BLaER1 treated with 17β-estradiol and CSF1 and Interleukin-3, amounts not matched to agents 10 nM and 100 nM (cell line): ENCODE data around the gene PLXNB1.

Experiments
- H3K27ac ChIP-seq, 11 experiments: shearing (Covaris generic); formaldehyde crosslinking; 2 replicates each; pipeline ENCODE4 v1.8.1; 2022
- H3K27me3 ChIP-seq, 11 experiments: shearing (Covaris generic); formaldehyde crosslinking; 2 replicates each; pipeline ENCODE4 v1.8.1; 2022
- H3K36me3 ChIP-seq, 11 experiments: shearing (Covaris generic); formaldehyde crosslinking; 2 replicates each; pipeline ENCODE4 v1.8.1; 2022
- H3K4me1 ChIP-seq, 10 experiments: shearing (Covaris generic); formaldehyde crosslinking; 2 replicates each; pipeline ENCODE4 v1.8.1; 2022
- H3K4me2 ChIP-seq, 11 experiments: shearing (Covaris generic); formaldehyde crosslinking; 2 replicates each; pipeline ENCODE4 v1.8.1; 2022
- H3K4me3 ChIP-seq, 10 experiments: shearing (Covaris generic); formaldehyde crosslinking; 2 replicates each; pipeline ENCODE4 v1.8.1; 2022
- H3K9ac ChIP-seq, 11 experiments: shearing (Covaris generic); formaldehyde crosslinking; 2 replicates each; pipeline ENCODE4 v1.8.1; 2022
- H3K9me3 ChIP-seq, 11 experiments: shearing (Covaris generic); formaldehyde crosslinking; replicated peaks in 1 of 11; 2 replicates each; pipeline ENCODE4 v1.8.1; 2022
- H4K20me1 ChIP-seq, 11 experiments: shearing (Covaris generic); formaldehyde crosslinking; 2 replicates each; pipeline ENCODE4 v1.8.1; 2022
- Cebpa-rat ChIP-seq, 11 experiments: shearing (Covaris generic); IDR thresholded peaks; 2 replicates each; pipeline ENCODE4 v1.8.1; 2022

The PLXNB1 gene

GRCh38 chr3:48398701-48399386, 31.0 kb downstream of the PLXNB1 start:
- H3K27me3 ChIP-seq, result no peaks in the 10 kb centered on the region
- peaks cover 3 to 26% (median 19%) of the 10 kb centered on the region in 11 experiments; a peak in 20 of 22 replicates for H3K36me3 ChIP-seq
- no peak overlapping the region for H3K4me3 ChIP-seq
- H4K20me1 ChIP-seq, result peaks cover 0 to 10% (median 3%) of the 10 kb centered on the region in 11 experiments; a peak in 5 of 22 replicates
- H3K9me3 ChIP-seq, result no peaks in the 10 kb centered on the region
- H3K4me2 ChIP-seq, result no peak overlapping the region
- H3K27ac ChIP-seq, result no peak overlapping the region
- 0 out of 22 replicates have a peak overlapping the region, but pooled peaks of 1 of the 11 experiments have one; percentile 34 for H3K9ac ChIP-seq
- TF ChIP-seq Cebpa-rat (IDR thresholded peaks at IDR 0.05), result no peak
- H3K4me1 ChIP-seq, result peaks cover 0 to 9% (median 0%) of the 10 kb centered on the region in 10 experiments; a peak in 4 of 20 replicates

GRCh38 chr3:48397767-48398681, 31.9 kb downstream of the PLXNB1 start:
- H3K4me3 ChIP-seq, result no peak overlapping the region
- H3K4me2 ChIP-seq, result no peak overlapping the region
- H3K27ac ChIP-seq, result no peak overlapping the region
- no peaks in the 10 kb centered on the region for H3K9me3 ChIP-seq
- no peaks in the 10 kb centered on the region for H3K27me3 ChIP-seq
- peaks cover 0 to 18% (median 10%) of the 10 kb centered on the region in 11 experiments; a peak in 14 of 22 replicates for H3K36me3 ChIP-seq
- H3K9ac ChIP-seq, result no peak overlapping the region
- H3K4me1 ChIP-seq, result peaks cover 0 to 9% (median 0%) of the 10 kb centered on the region in 10 experiments; a peak in 4 of 20 replicates
- peaks cover 0 to 9% (median 0%) of the 10 kb centered on the region in 11 experiments; a peak in 4 of 22 replicates for H4K20me1 ChIP-seq
- no peak for TF ChIP-seq Cebpa-rat (IDR thresholded peaks at IDR 0.05)

- H4K20me1 ChIP-seq, result no peaks in the 10 kb centered on the region
- H3K4me1 ChIP-seq, result peaks cover 0 to 9% (median 0%) of the 10 kb centered on the region in 10 experiments; a peak in 4 of 20 replicates
- no peak overlapping the region for H3K4me3 ChIP-seq
- TF ChIP-seq Cebpa-rat (IDR thresholded peaks at IDR 0.05), result no peak
- no peaks in the 10 kb centered on the region for H3K36me3 ChIP-seq
- H3K9ac ChIP-seq, result no peak overlapping the region
- H3K27me3 ChIP-seq, result no peaks in the 10 kb centered on the region
- no peak overlapping the region for H3K4me2 ChIP-seq
- H3K27ac ChIP-seq, result no peak overlapping the region
- H3K9me3 ChIP-seq, result no peaks in the 10 kb centered on the region
Measured at GRCh38 chr3:48395714-48396113, 34.2 kb downstream of the PLXNB1 start.

- TF ChIP-seq Cebpa-rat (IDR thresholded peaks at IDR 0.05), result no peak
- H3K36me3 ChIP-seq, result no peaks in the 10 kb centered on the region
- no peak overlapping the region for H3K4me2 ChIP-seq
- no peaks in the 10 kb centered on the region for H3K27me3 ChIP-seq
- peaks cover 0 to 9% (median 0%) of the 10 kb centered on the region in 10 experiments; a peak in 4 of 20 replicates for H3K4me1 ChIP-seq
- no peak overlapping the region for H3K27ac ChIP-seq
- no peaks in the 10 kb centered on the region for H3K9me3 ChIP-seq
- no peak overlapping the region for H3K4me3 ChIP-seq
- H4K20me1 ChIP-seq, result no peaks in the 10 kb centered on the region
- no peak overlapping the region for H3K9ac ChIP-seq
Measured at GRCh38 chr3:48394391-48394790, 35.5 kb downstream of the PLXNB1 start.

- Histone ChIP-seq H3K27me3 (no peaks in the 10 kb centered on the region), H3K27ac (no peak overlapping the region), H3K9me3 (peaks cover 0 to 14% (median 5%) of the 10 kb centered on the region in 11 experiments; a peak in 11 of 22 replicates), H4K20me1 (no peaks in the 10 kb centered on the region), H3K9ac (no peak overlapping the region), H3K36me3 (no peaks in the 10 kb centered on the region), H3K4me1 (no peaks in the 10 kb centered on the region), H3K4me2 (no peak overlapping the region), H3K4me3 (no peak overlapping the region)
- TF ChIP-seq Cebpa-rat (IDR thresholded peaks at IDR 0.05), result no peak
Measured at GRCh38 chr3:48388966-48389365, 40.9 kb downstream of the PLXNB1 start.

- no peak for TF ChIP-seq Cebpa-rat (IDR thresholded peaks at IDR 0.05)
- Histone ChIP-seq H3K36me3 (no peaks in the 10 kb centered on the region), H3K4me2 (no peak overlapping the region), H4K20me1 (no peaks in the 10 kb centered on the region), H3K4me3 (no peak overlapping the region), H3K4me1 (no peaks in the 10 kb centered on the region), H3K27me3 (no peaks in the 10 kb centered on the region), H3K27ac (no peak overlapping the region), H3K9me3 (peaks cover 0 to 14% (median 5%) of the 10 kb centered on the region in 11 experiments; a peak in 11 of 22 replicates), H3K9ac (no peak overlapping the region)
Measured at GRCh38 chr3:48387634-48388033, 42.3 kb downstream of the PLXNB1 start.

- TF ChIP-seq Cebpa-rat (IDR thresholded peaks at IDR 0.05), result no peak
- no peak overlapping the region for H3K9ac ChIP-seq
- H3K4me1 ChIP-seq, result no peaks in the 10 kb centered on the region
- H4K20me1 ChIP-seq, result no peaks in the 10 kb centered on the region
- no peak overlapping the region for H3K4me3 ChIP-seq
- no peak overlapping the region for H3K27ac ChIP-seq
- no peaks in the 10 kb centered on the region for H3K27me3 ChIP-seq
- H3K4me2 ChIP-seq, result no peak overlapping the region
- H3K9me3 ChIP-seq, result no peaks in the 10 kb centered on the region
- H3K36me3 ChIP-seq, result no peaks in the 10 kb centered on the region
Measured at GRCh38 chr3:48372862-48373435, 56.9 kb downstream of the PLXNB1 start.

GRCh38 chr3:48372377-48372770, 57.5 kb downstream of the PLXNB1 start:
- Histone ChIP-seq H3K4me1 (no peaks in the 10 kb centered on the region), H3K9ac (no peak overlapping the region), H3K36me3 (no peaks in the 10 kb centered on the region), H3K27me3 (no peaks in the 10 kb centered on the region), H3K4me3 (no peak overlapping the region), H3K9me3 (no peaks in the 10 kb centered on the region), H4K20me1 (no peaks in the 10 kb centered on the region), H3K4me2 (no peak overlapping the region), H3K27ac (no peak overlapping the region)
- TF ChIP-seq Cebpa-rat (IDR thresholded peaks at IDR 0.05), result no peak
